ENCODE data around the gene FARP2. TPM values are rescaled to one million over a fixed set of nuclear protein-coding genes. Genes with fewer than 3 reads are reported as not detected.

FARP2 gene
- total RNA-seq, 1 experiment from 2014 or later: 49.3 TPM

GRCh38 chr2:241514553-241514952 is 158.5 kb downstream of the FARP2 start (continued):
- no peak for TF ChIP-seq REST (IDR thresholded peaks at IDR 0.05; ENCODE audit: low read depth)

- no TSS peak for BruUV-seq (replicated peaks)
- no peak overlapping the region for H3K27ac ChIP-seq (ENCODE audit: low read depth, low read length)
- peaks cover 0 to 6% of the 10 kb centered on the region in 2 experiments; a peak in 1 of 4 replicates for H3K9me3 ChIP-seq (ENCODE audit: control insufficient read depth in 1 of 2, insufficient read depth in 1 of 2, low read depth in 1 of 2, low read length in 2 of 2)
- no peaks in the 10 kb centered on the region for H3K4me1 ChIP-seq (ENCODE audit: control insufficient read depth in 1 of 2, insufficient read depth in 2 of 2, low read length in 2 of 2)
- ChIA-PET RAD21 (ENCODE audit: low non-redundant PET in 1 of 2, low total read pairs in 2 of 2, uncharacterized antibody in 2 of 2, unreplicated experiment in 2 of 2) (no interaction called here), CTCF (no interaction called here), POLR2A (interaction anchor here (0.6 to 1.2 kb wide), 2 partner anchors 39 to 114 kb away, joined by 3 read pairs; no protein-coding TSS in a partner anchor)
- no peak overlapping the region for H2AFZ ChIP-seq (ENCODE audit: low read depth, low read length, poor library complexity, severe bottlenecking)
- intact Hi-C loops (cut with micrococcal nuclease): no loop called here
- no peak overlapping the region for H3K4me3 ChIP-seq (replicated peaks in 1 of 2; ENCODE audit: low read depth in 1 of 2, low read length in 2 of 2)
- no peaks in the 10 kb centered on the region for H3K9me2 ChIP-seq (ENCODE audit: insufficient read depth)
- no peak for ATAC-seq
- DNase-seq (ENCODE audit: low read depth, low spot score): no peak
- H3K79me2 ChIP-seq (ENCODE audit: insufficient read depth, low read length): no peaks in the 10 kb centered on the region
- no peaks in the 10 kb centered on the region for H3K36me3 ChIP-seq (ENCODE audit: control insufficient read depth in 1 of 2, insufficient read depth in 2 of 2, low read length in 2 of 2)
- no peak for TF ChIP-seq EGR1 (IDR thresholded peaks at IDR 0.05; ENCODE audit: low read depth)
- no peak for TF ChIP-seq ZFX (IDR thresholded peaks at IDR 0.05)
- TF ChIP-seq EZH2 (IDR thresholded peaks at IDR 0.05): no peak
- no peak for TF ChIP-seq JUND (IDR thresholded peaks at IDR 0.05)
- TF ChIP-seq CTCF (IDR thresholded peaks at IDR 0.05 in 2 of 3, conservative IDR thresholded peaks at IDR 0.05 in 1 of 3; ENCODE audit: borderline replicate concordance in 1 of 3, insufficient read depth in 1 of 3, low read depth in 2 of 3, low read length in 2 of 3): no peak
- no peak for TF ChIP-seq EZH2phosphoT487 (IDR thresholded peaks at IDR 0.05; ENCODE audit: borderline replicate concordance)
- no peak for TF ChIP-seq ZNF274 (IDR thresholded peaks at IDR 0.05; ENCODE audit: low read depth, low read length)
- TF ChIP-seq ATF3 (IDR thresholded peaks at IDR 0.05): no peak
- no peak for TF ChIP-seq REST (IDR thresholded peaks at IDR 0.05; ENCODE audit: low read depth)
- H3K4me2 ChIP-seq (ENCODE audit: low read length): no peak overlapping the region
- H4K20me1 ChIP-seq (ENCODE audit: insufficient read depth): no peaks in the 10 kb centered on the region
- H3K9ac ChIP-seq (ENCODE audit: low read length): no peak overlapping the region
- 0 out of 2 replicates have a peak, but pooled peaks cover 3% of the 10 kb centered on the region for H3K27me3 ChIP-seq (ENCODE audit: insufficient read depth, low read length)
These were observed 159.1 kb downstream of the FARP2 start for GRCh38 chr2:241514986-241515737.

Measured in HCT116 (cell line).